Osteoblast (primary cell): ENCODE results near the gene TRIM24. TPM values are rescaled to one million over a fixed set of nuclear protein-coding genes. Genes with fewer than 3 reads are reported as not detected.

Experiments used
- DNase-seq: peaks from one replicate; pipeline ENCODE4 v3.0.0; 2011; ENCODE audit warnings: low spot score, mixed read lengths; ENCODE audit not compliant: insufficient read length; ENCODE audit errors: missing footprints
- H2AFZ ChIP-seq: 2 replicates; pipeline ENCODE4 v1.6.0; 2011; ENCODE audit warnings: mild to moderate bottlenecking, low read length
- H3K27ac ChIP-seq: 2 replicates; pipeline ENCODE4 v1.5.1; 2011; ENCODE audit warnings: mild to moderate bottlenecking, low read depth, low read length, moderate library complexity
- H3K27me3 ChIP-seq: 2 replicates; pipeline ENCODE4 v1.6.0; 2012; ENCODE audit warnings: mild to moderate bottlenecking, control low read depth, inconsistent platforms, low read length, moderate library complexity; ENCODE audit not compliant: insufficient read depth
- H3K36me3 ChIP-seq: 2 replicates; pipeline ENCODE4 v1.5.1; 2011; ENCODE audit warnings: mild to moderate bottlenecking, low read length, control low read depth, moderate library complexity; ENCODE audit not compliant: insufficient read depth
- H3K4me1 ChIP-seq: 2 replicates; pipeline ENCODE4 v1.5.1; 2011; ENCODE audit warnings: mild to moderate bottlenecking, low read length, control low read depth, moderate library complexity; ENCODE audit not compliant: insufficient read depth
- H3K4me2 ChIP-seq: 2 replicates; pipeline ENCODE4 v1.6.0; 2011; ENCODE audit warnings: mild to moderate bottlenecking, low read length; ENCODE audit not compliant: insufficient read depth
- H3K4me3 ChIP-seq: fragments of 200-600 bp; sonication (generic); 3 replicates; pipeline ENCODE4 v1.5.1; 2012; ENCODE audit warnings: mild to moderate bottlenecking, low read length, inconsistent platforms; ENCODE audit not compliant: insufficient read depth
- H3K79me2 ChIP-seq: 2 replicates; pipeline ENCODE4 v1.6.0; 2012; ENCODE audit warnings: mild to moderate bottlenecking, low read length, control low read depth, inconsistent platforms; ENCODE audit not compliant: insufficient read depth
- H3K9me3 ChIP-seq: 2 replicates; pipeline ENCODE4 v1.5.1; 2011; ENCODE audit warnings: low read depth, low read length, control low read depth
- H4K20me1 ChIP-seq: 2 replicates; pipeline ENCODE4 v1.6.0; 2012; ENCODE audit warnings: mild to moderate bottlenecking, low read length, control low read depth; ENCODE audit not compliant: insufficient read depth
- CTCF ChIP-seq: IDR thresholded peaks from 2 replicates; pipeline ENCODE4 v1.5.1; 2011; ENCODE audit warnings: mild to moderate bottlenecking, low read depth, low read length, moderate library complexity; ENCODE audit errors: extremely low read depth
- total RNA-seq: library from RNA; depleted of rRNA; stranded (reverse); fragments of >200 nt; gene quantifications from 2 replicates; pipeline ENCODE4 v1.2.3, GENCODE V29; 2012

TRIM24 gene
- total RNA-seq, 1 donor: 8.0 TPM

GRCh38 chr7:138595454-138595853 is 135.4 kb downstream of the TRIM24 start:
- H3K4me2 ChIP-seq: no peak overlapping the region
- no peak overlapping the region for H3K27ac ChIP-seq
- no peak for TF ChIP-seq CTCF
- no peaks in the 10 kb centered on the region for H3K36me3 ChIP-seq
- H3K79me2 ChIP-seq: no peaks in the 10 kb centered on the region
- H3K27me3 ChIP-seq: no peaks in the 10 kb centered on the region
- no peaks in the 10 kb centered on the region for H3K9me3 ChIP-seq
- no peak for DNase-seq
- no peak overlapping the region for H2AFZ ChIP-seq
- no peak overlapping the region for H3K4me3 ChIP-seq
- H4K20me1 ChIP-seq: no peaks in the 10 kb centered on the region
- H3K4me1 ChIP-seq: no peaks in the 10 kb centered on the region

GRCh38 chr7:138602451-138602850 is 142.4 kb downstream of the TRIM24 start:
- H2AFZ ChIP-seq: no peak overlapping the region
- no peaks in the 10 kb centered on the region for H3K36me3 ChIP-seq
- DNase-seq: no peak
- H3K4me2 ChIP-seq: no peak overlapping the region
- H3K27me3 ChIP-seq: no peaks in the 10 kb centered on the region
- H4K20me1 ChIP-seq: no peaks in the 10 kb centered on the region
- no peak for TF ChIP-seq CTCF
- no peak overlapping the region for H3K4me3 ChIP-seq
- no peaks in the 10 kb centered on the region for H3K79me2 ChIP-seq
- H3K27ac ChIP-seq: no peak overlapping the region
- no peaks in the 10 kb centered on the region for H3K4me1 ChIP-seq
- H3K9me3 ChIP-seq: no peaks in the 10 kb centered on the region

GRCh38 chr7:138603549-138604318 is 143.7 kb downstream of the TRIM24 start:
- H2AFZ ChIP-seq: no peak overlapping the region
- TF ChIP-seq CTCF: no peak
- no peak overlapping the region for H3K4me3 ChIP-seq
- H3K4me1 ChIP-seq: no peaks in the 10 kb centered on the region
- no peaks in the 10 kb centered on the region for H3K9me3 ChIP-seq
- H3K36me3 ChIP-seq: no peaks in the 10 kb centered on the region
- no peak overlapping the region for H3K4me2 ChIP-seq
- H3K27me3 ChIP-seq: no peaks in the 10 kb centered on the region
- DNase-seq: no peak
- H3K79me2 ChIP-seq: no peaks in the 10 kb centered on the region
- H3K27ac ChIP-seq: no peak overlapping the region
- no peaks in the 10 kb centered on the region for H4K20me1 ChIP-seq

GRCh38 chr7:138606236-138606635 is 146.2 kb downstream of the TRIM24 start:
- Histone ChIP-seq H3K4me2 (no peak overlapping the region), H3K4me1 (no peaks in the 10 kb centered on the region), H3K27ac (no peak overlapping the region), H3K4me3 (no peak overlapping the region), H3K27me3 (no peaks in the 10 kb centered on the region), H3K9me3 (no peaks in the 10 kb centered on the region), H3K79me2 (no peaks in the 10 kb centered on the region), H2AFZ (no peak overlapping the region), H4K20me1 (no peaks in the 10 kb centered on the region), H3K36me3 (no peaks in the 10 kb centered on the region)
- TF ChIP-seq CTCF: no peak
- DNase-seq: no peak
